ENCODE results near the gene LRRC59.

LRRC59 gene

GRCh38 chr17:50396261-50397110 lies 837 bp downstream of the LRRC59 start:
- Histone ChIP-seq H3K27me3 (ENCODE audit: insufficient read depth, poor library complexity, severe bottlenecking) (no peaks in the 10 kb centered on the region), H3K27ac (replicated peaks) (peak overlapping the region; percentile 86), H3K4me3 (replicated peaks; ENCODE audit: insufficient read depth, low read length) (peak overlapping the region; percentile 97)
- TF ChIP-seq REST (IDR thresholded peaks at IDR 0.05; ENCODE audit: insufficient replicate concordance, low read depth) (no peak), POLR2AphosphoS5 (IDR thresholded peaks at IDR 0.05; ENCODE audit: low read depth) (no peak), GABPA (IDR thresholded peaks at IDR 0.05; ENCODE audit: low read depth) (no peak), SPI1 (IDR thresholded peaks at IDR 0.05; ENCODE audit: borderline replicate concordance, low read depth) (no peak)
- TF ChIP-seq, protein P1, sequence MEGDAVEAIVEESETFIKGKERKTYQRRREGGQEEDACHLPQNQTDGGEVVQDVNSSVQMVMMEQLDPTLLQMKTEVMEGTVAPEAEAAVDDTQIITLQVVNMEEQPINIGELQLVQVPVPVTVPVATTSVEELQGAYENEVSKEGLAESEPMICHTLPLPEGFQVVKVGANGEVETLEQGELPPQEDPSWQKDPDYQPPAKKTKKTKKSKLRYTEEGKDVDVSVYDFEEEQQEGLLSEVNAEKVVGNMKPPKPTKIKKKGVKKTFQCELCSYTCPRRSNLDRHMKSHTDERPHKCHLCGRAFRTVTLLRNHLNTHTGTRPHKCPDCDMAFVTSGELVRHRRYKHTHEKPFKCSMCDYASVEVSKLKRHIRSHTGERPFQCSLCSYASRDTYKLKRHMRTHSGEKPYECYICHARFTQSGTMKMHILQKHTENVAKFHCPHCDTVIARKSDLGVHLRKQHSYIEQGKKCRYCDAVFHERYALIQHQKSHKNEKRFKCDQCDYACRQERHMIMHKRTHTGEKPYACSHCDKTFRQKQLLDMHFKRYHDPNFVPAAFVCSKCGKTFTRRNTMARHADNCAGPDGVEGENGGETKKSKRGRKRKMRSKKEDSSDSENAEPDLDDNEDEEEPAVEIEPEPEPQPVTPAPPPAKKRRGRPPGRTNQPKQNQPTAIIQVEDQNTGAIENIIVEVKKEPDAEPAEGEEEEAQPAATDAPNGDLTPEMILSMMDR (IDR thresholded peaks at IDR 0.05; ENCODE audit: insufficient read depth, low read length): no peak
- peak in 1 of 2 experiments; percentile 71 for DNase-seq (ENCODE audit: low read depth in 1 of 2, low spot score in 1 of 2)

- no peaks in the 10 kb centered on the region for H3K27me3 ChIP-seq (ENCODE audit: insufficient read depth, poor library complexity, severe bottlenecking)
- no peak overlapping the region for H3K4me3 ChIP-seq (replicated peaks; ENCODE audit: insufficient read depth, low read length)
- H3K27ac ChIP-seq (replicated peaks): no peak overlapping the region
- no peak for DNase-seq (ENCODE audit: low read depth in 1 of 2, low spot score in 1 of 2)
- no peak for TF ChIP-seq GABPA (IDR thresholded peaks at IDR 0.05; ENCODE audit: low read depth)
Observed at GRCh38 chr17:50394711-50395110, 2.6 kb downstream of the LRRC59 start.

GRCh38 chr17:50393700-50394099 lies 3.6 kb downstream of the LRRC59 start:
- no peak for TF ChIP-seq POLR2AphosphoS5 (IDR thresholded peaks at IDR 0.05; ENCODE audit: low read depth)
- TF ChIP-seq SPI1 (IDR thresholded peaks at IDR 0.05; ENCODE audit: borderline replicate concordance, low read depth): no peak
- TF ChIP-seq, protein P1 (IDR thresholded peaks at IDR 0.05; ENCODE audit: insufficient read depth, low read length): no peak
- TF ChIP-seq REST (IDR thresholded peaks at IDR 0.05; ENCODE audit: insufficient replicate concordance, low read depth): no peak
- TF ChIP-seq GABPA (IDR thresholded peaks at IDR 0.05; ENCODE audit: low read depth): no peak
- no peak overlapping the region for H3K4me3 ChIP-seq (replicated peaks; ENCODE audit: insufficient read depth, low read length)
- no peak for DNase-seq (ENCODE audit: low read depth in 1 of 2, low spot score in 1 of 2)
- no peak overlapping the region for H3K27ac ChIP-seq (replicated peaks)
- no peaks in the 10 kb centered on the region for H3K27me3 ChIP-seq (ENCODE audit: insufficient read depth, poor library complexity, severe bottlenecking)

DNA sequence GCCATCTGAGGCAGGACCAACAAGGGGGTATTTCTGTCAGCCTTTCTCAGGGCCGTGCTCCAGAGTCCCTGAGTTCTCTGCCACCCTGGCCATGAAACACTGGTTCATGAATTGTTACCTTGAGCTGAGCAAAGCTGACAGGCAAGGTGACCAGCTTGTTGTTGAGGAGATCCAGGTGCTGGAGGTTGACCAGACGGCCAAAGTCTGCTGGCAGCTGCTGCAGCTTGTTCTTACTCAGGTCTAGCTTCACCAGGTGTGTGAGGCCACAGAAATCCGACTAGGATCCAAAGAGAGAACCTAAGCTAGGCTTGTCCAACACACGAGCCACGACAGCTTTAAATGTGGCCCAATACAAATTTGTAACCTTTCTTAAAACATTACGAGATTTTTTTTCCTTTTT lies 4.7 kb downstream of the LRRC59 start:
- no peak for DNase-seq (ENCODE audit: low read depth in 1 of 2, low spot score in 1 of 2)
- Histone ChIP-seq H3K4me3 (replicated peaks; ENCODE audit: insufficient read depth, low read length) (no peak overlapping the region), H3K27me3 (ENCODE audit: insufficient read depth, poor library complexity, severe bottlenecking) (no peaks in the 10 kb centered on the region), H3K27ac (replicated peaks) (no peak overlapping the region)
- TF ChIP-seq POLR2AphosphoS5 (IDR thresholded peaks at IDR 0.05; ENCODE audit: low read depth): no peak

GRCh38 chr17:50389534-50389933 lies 7.8 kb downstream of the LRRC59 start:
- H3K27ac ChIP-seq (replicated peaks): no peak overlapping the region
- TF ChIP-seq, protein P1 (IDR thresholded peaks at IDR 0.05; ENCODE audit: insufficient read depth, low read length): no peak
- TF ChIP-seq POLR2AphosphoS5 (IDR thresholded peaks at IDR 0.05; ENCODE audit: low read depth): no peak
- no peak for TF ChIP-seq SPI1 (IDR thresholded peaks at IDR 0.05; ENCODE audit: borderline replicate concordance, low read depth)
- no peak overlapping the region for H3K4me3 ChIP-seq (replicated peaks; ENCODE audit: insufficient read depth, low read length)
- no peak for DNase-seq (ENCODE audit: low read depth in 1 of 2, low spot score in 1 of 2)
- H3K27me3 ChIP-seq (ENCODE audit: insufficient read depth, poor library complexity, severe bottlenecking): no peaks in the 10 kb centered on the region

Measured in HL-60 (cell line).